Tibial nerve (tissue), 4 donors: ENCODE results near the gene PDE6G.

Source experiments
- CTCF ChIP-seq, 5 experiments: fragments of 200-600 bp in 3 of 5; fragments of 450-650 bp in 2 of 5; sonication (generic) in 3 of 5; IDR thresholded peaks; one replicate each; pipeline ENCODE4 v1.5.1; 2016 to 2019; ENCODE audit warnings: antibody characterized with exemption in 5 of 5, mild to moderate bottlenecking in 3 of 5, moderate library complexity in 2 of 5
- EP300 ChIP-seq, 2 donors: sonication (generic); formaldehyde crosslinking; IDR thresholded peaks; one replicate each; pipeline ENCODE4 v1.6.1; 2017; ENCODE audit warnings: antibody characterized with exemption in 2 of 2, mild to moderate bottlenecking in 1 of 2
- POLR2A ChIP-seq, 2 donors: fragments of 450-650 bp; IDR thresholded peaks; one replicate each; pipeline ENCODE4 v1.6.1; 2017; ENCODE audit warnings: antibody characterized with exemption in 2 of 2, mild to moderate bottlenecking in 2 of 2, moderate library complexity in 2 of 2

GRCh38 chr17:81691608-81692007 lies 35.3 kb upstream of the PDE6G start:
- TF ChIP-seq CTCF (IDR thresholded peaks at IDR 0.05) (no peak), POLR2A (IDR thresholded peaks at IDR 0.05) (no peak), EP300 (IDR thresholded peaks at IDR 0.05) (no peak)
